Naive thymus-derived CD8-positive, alpha-beta T cell (primary cell): Measurements from ENCODE around the gene AR. TPM values are rescaled to one million over a fixed set of nuclear protein-coding genes. Genes with fewer than 3 reads are reported as not detected.

Experiments used
- ATAC-seq, 2 donors: fragments of 150-1000 bp; cut with Tn5 transposase in 1 of 2; sonication (Bioruptor Pico), chemical (Tn5 transposase) in 1 of 2; 1 replicate in 1 of 2; 2 replicates in 1 of 2; pipeline ENCODE4 v1.10.0; 2021; ENCODE audit warnings: mild to moderate bottlenecking in 2 of 2, moderate library complexity in 2 of 2
- POLR2A ChIA-PET: fragments of 350-600 bp; sonication (Branson Sonifier 250); formaldehyde crosslinking; loops from one replicate; lab custom pipeline; 2021; ENCODE audit warnings: antibody characterized with exemption; lab: Charles Lee
- DNase-seq, 10 donors: peaks; one replicate each; pipeline versions ENCODE4 v3.0.0 to v3.0.0-alpha.2; 2020 to 2022
- H3K27ac Mint-ChIP-seq, 10 donors: one replicate each; pipeline ENCODE4 v1.8.0; 2020 to 2022; ENCODE audit warnings: mild to moderate bottlenecking in 10 of 10, mixed read lengths in 10 of 10, moderate library complexity in 4 of 10, inconsistent platforms in 1 of 10
- H3K27me3 Mint-ChIP-seq, 5 donors: one replicate each; pipeline ENCODE4 v1.8.0; 2021 to 2022; ENCODE audit warnings: mixed read lengths in 5 of 5
- H3K36me3 Mint-ChIP-seq, 3 donors: one replicate each; pipeline ENCODE4 v1.8.0; 2020 to 2022; ENCODE audit warnings: mixed read lengths in 3 of 3, mild to moderate bottlenecking in 2 of 3, inconsistent platforms in 1 of 3
- H3K4me1 Mint-ChIP-seq, 4 donors: one replicate each; pipeline ENCODE4 v1.8.0; 2021 to 2022; ENCODE audit warnings: mixed read lengths in 4 of 4
- H3K4me3 Mint-ChIP-seq, 10 donors: one replicate each; pipeline ENCODE4 v1.8.0; 2020 to 2022; ENCODE audit warnings: mild to moderate bottlenecking in 10 of 10, mixed read lengths in 10 of 10, moderate library complexity in 6 of 10, inconsistent platforms in 1 of 10
- H3K9me3 Mint-ChIP-seq, 9 donors: one replicate each; pipeline ENCODE4 v1.8.0; 2020 to 2022; ENCODE audit warnings: mixed read lengths in 9 of 9, mild to moderate bottlenecking in 3 of 9, inconsistent platforms in 1 of 9, moderate library complexity in 1 of 9
- polyA plus RNA-seq, 3 donors: library from polyadenylated mRNA; unstranded; fragments of 300-500 nt; fragmentation: Illumina TruSeq; gene quantifications; one replicate each; pipeline ENCODE4 v1.2.3, GENCODE V29; 2021
- total RNA-seq, 8 experiments: library from RNA in 2 of 8; stranded (reverse) in 2 of 8; gene quantifications; one replicate each; pipeline ENCODE4 v1.2.3 and lab custom pipeline; 2021 to 2026

The AR gene
- total and polyA plus RNA-seq, 5 experiments from 2014 or later, result not detected

- Mint-ChIP-seq H3K4me1 (no peaks in the 10 kb centered on the region), H3K27me3 (no peaks in the 10 kb centered on the region), H3K27ac (no peak overlapping the region), H3K36me3 (peaks cover 0 to 2% (median 0%) of the 10 kb centered on the region in 3 donors), H3K9me3 (no peaks in the 10 kb centered on the region), H3K4me3 (no peak overlapping the region)
- POLR2A ChIA-PET, result no interaction called here
- no peak for ATAC-seq
- no peak for DNase-seq
Measured at GRCh38 chrX:67583171-67583570, 39.4 kb downstream of the AR start.

GRCh38 chrX:67585401-67585800 is 41.6 kb downstream of the AR start:
- Mint-ChIP-seq H3K36me3 (peaks cover 0 to 2% (median 0%) of the 10 kb centered on the region in 3 donors), H3K4me1 (no peaks in the 10 kb centered on the region), H3K9me3 (no peaks in the 10 kb centered on the region), H3K27me3 (peaks cover 0 to 1% (median 0%) of the 10 kb centered on the region in 5 donors), H3K27ac (no peak overlapping the region), H3K4me3 (no peak overlapping the region)
- POLR2A ChIA-PET, result no interaction called here
- ATAC-seq (no peak), DNase-seq (no peak)

GRCh38 chrX:67587946-67588624 is 44.3 kb downstream of the AR start:
- H3K27me3 Mint-ChIP-seq, result peaks cover 0 to 1% (median 0%) of the 10 kb centered on the region in 5 donors
- no peaks in the 10 kb centered on the region for H3K4me1 Mint-ChIP-seq
- no peak overlapping the region for H3K27ac Mint-ChIP-seq
- no peaks in the 10 kb centered on the region for H3K36me3 Mint-ChIP-seq
- no peaks in the 10 kb centered on the region for H3K9me3 Mint-ChIP-seq
- POLR2A ChIA-PET, result no interaction called here
- ATAC-seq (no peak), DNase-seq (no peak)
- H3K4me3 Mint-ChIP-seq, result no peak overlapping the region

- no peaks in the 10 kb centered on the region for H3K4me1 Mint-ChIP-seq
- no peak for ATAC-seq
- H3K27ac Mint-ChIP-seq, result no peak overlapping the region
- H3K27me3 Mint-ChIP-seq, result no peaks in the 10 kb centered on the region
- no peaks in the 10 kb centered on the region for H3K36me3 Mint-ChIP-seq
- H3K9me3 Mint-ChIP-seq, result no peaks in the 10 kb centered on the region
- POLR2A ChIA-PET, result no interaction called here
- no peak overlapping the region for H3K4me3 Mint-ChIP-seq
- no peak for DNase-seq
Measured at GRCh38 chrX:67596839-67597790, 53.3 kb downstream of the AR start.

GRCh38 chrX:67599532-67599931 is 55.7 kb downstream of the AR start:
- no peak overlapping the region for H3K27ac Mint-ChIP-seq
- ATAC-seq (no peak), DNase-seq (no peak)
- H3K4me3 Mint-ChIP-seq, result no peak overlapping the region
- H3K9me3 Mint-ChIP-seq, result peaks cover 0 to 2% (median 0%) of the 10 kb centered on the region in 9 donors
- no peaks in the 10 kb centered on the region for H3K4me1 Mint-ChIP-seq
- H3K27me3 Mint-ChIP-seq, result no peaks in the 10 kb centered on the region
- H3K36me3 Mint-ChIP-seq, result no peaks in the 10 kb centered on the region
- POLR2A ChIA-PET, result no interaction called here

- Mint-ChIP-seq H3K9me3 (peaks cover 0 to 2% (median 0%) of the 10 kb centered on the region in 9 donors), H3K4me1 (no peaks in the 10 kb centered on the region)
Measured at GRCh38 chrX:67601771-67602170, 58.0 kb downstream of the AR start.

GRCh38 chrX:67604979-67605703 is 61.3 kb downstream of the AR start:
- no peaks in the 10 kb centered on the region for H3K4me1 Mint-ChIP-seq
- H3K27ac Mint-ChIP-seq, result no peak overlapping the region
- H3K9me3 Mint-ChIP-seq, result peaks cover 0 to 2% (median 0%) of the 10 kb centered on the region in 9 donors
- POLR2A ChIA-PET, result no interaction called here
- no peaks in the 10 kb centered on the region for H3K36me3 Mint-ChIP-seq
- ATAC-seq (no peak), DNase-seq (no peak)
- no peak overlapping the region for H3K4me3 Mint-ChIP-seq
- no peaks in the 10 kb centered on the region for H3K27me3 Mint-ChIP-seq

More at GRCh38 chrX:67601771-67602170, 58.0 kb downstream of the AR start:
- no peak overlapping the region for H3K4me3 Mint-ChIP-seq
- POLR2A ChIA-PET, result no interaction called here
- no peak for DNase-seq
- no peaks in the 10 kb centered on the region for H3K36me3 Mint-ChIP-seq
- H3K27me3 Mint-ChIP-seq, result no peaks in the 10 kb centered on the region
- no peak for ATAC-seq
- no peak overlapping the region for H3K27ac Mint-ChIP-seq

- no peak for ATAC-seq
- DNase-seq, result no peak
- Mint-ChIP-seq H3K27ac (no peak overlapping the region), H3K9me3 (peaks cover 0 to 2% (median 0%) of the 10 kb centered on the region in 9 donors), H3K36me3 (no peaks in the 10 kb centered on the region), H3K4me3 (no peak overlapping the region), H3K4me1 (no peaks in the 10 kb centered on the region), H3K27me3 (no peaks in the 10 kb centered on the region)
- POLR2A ChIA-PET, result no interaction called here
Measured at GRCh38 chrX:67607466-67607865, 63.6 kb downstream of the AR start.

GRCh38 chrX:67610282-67610681 is 66.5 kb downstream of the AR start:
- Mint-ChIP-seq H3K4me1 (no peaks in the 10 kb centered on the region), H3K27ac (no peak overlapping the region), H3K27me3 (no peaks in the 10 kb centered on the region), H3K4me3 (no peak overlapping the region), H3K9me3 (peaks cover 0 to 23% (median 8%) of the 10 kb centered on the region in 9 donors), H3K36me3 (peaks cover 0 to 5% (median 0%) of the 10 kb centered on the region in 3 donors)
- ATAC-seq (no peak), DNase-seq (no peak)
- POLR2A ChIA-PET, result no interaction called here

GRCh38 chrX:67612231-67612630 is 68.4 kb downstream of the AR start:
- Mint-ChIP-seq H3K27me3 (no peaks in the 10 kb centered on the region), H3K36me3 (peaks cover 0 to 5% (median 0%) of the 10 kb centered on the region in 3 donors), H3K4me3 (no peak overlapping the region), H3K27ac (no peak overlapping the region), H3K9me3 (peaks cover 0 to 23% (median 8%) of the 10 kb centered on the region in 9 donors), H3K4me1 (no peaks in the 10 kb centered on the region)
- POLR2A ChIA-PET, result no interaction called here
- no peak for ATAC-seq
- DNase-seq, result no peak

- POLR2A ChIA-PET, result no interaction called here
- no peak overlapping the region for H3K4me3 Mint-ChIP-seq
- H3K36me3 Mint-ChIP-seq, result peaks cover 0 to 5% (median 0%) of the 10 kb centered on the region in 3 donors
- no peak overlapping the region for H3K27ac Mint-ChIP-seq
- H3K4me1 Mint-ChIP-seq, result no peaks in the 10 kb centered on the region
- DNase-seq (no peak), ATAC-seq (no peak)
- no peaks in the 10 kb centered on the region for H3K27me3 Mint-ChIP-seq
- peaks cover 0 to 23% (median 8%) of the 10 kb centered on the region in 9 donors for H3K9me3 Mint-ChIP-seq
Measured at GRCh38 chrX:67613366-67613765, 69.5 kb downstream of the AR start.

GRCh38 chrX:67613996-67614395 is 70.2 kb downstream of the AR start:
- DNase-seq, result no peak
- Mint-ChIP-seq H3K27ac (no peak overlapping the region), H3K9me3 (peaks cover 0 to 24% (median 8%) of the 10 kb centered on the region in 9 donors), H3K4me3 (no peak overlapping the region), H3K4me1 (no peaks in the 10 kb centered on the region), H3K27me3 (no peaks in the 10 kb centered on the region), H3K36me3 (peaks cover 0 to 5% (median 0%) of the 10 kb centered on the region in 3 donors)
- POLR2A ChIA-PET, result no interaction called here
- ATAC-seq, result no peak
